WTC11 (cell line): ENCODE results near the gene TTC38. TPM values are rescaled to one million over a fixed set of nuclear protein-coding genes. Genes with fewer than 3 reads are reported as not detected.

Experiments used
- CTCF ChIP-seq: fragments of 200-600 bp; IDR thresholded peaks from 2 replicates; pipeline ENCODE4 v1.8.0; 2022; ENCODE audit warnings: antibody characterized with exemption
- ELF4 ChIP-seq: sonication (generic); formaldehyde crosslinking; IDR thresholded peaks from 2 replicates; pipeline ENCODE4 v1.8.1; 2022; ENCODE audit warnings: low read depth, mild to moderate bottlenecking, moderate library complexity, missing genetic modification reagents
- GABPB1 ChIP-seq: sonication (generic); formaldehyde crosslinking; IDR thresholded peaks from 2 replicates; pipeline ENCODE4 v1.8.1; 2023; ENCODE audit warnings: mild to moderate bottlenecking, missing genetic modification reagents
- HMGA2 ChIP-seq: fragments of 250-450 bp; sonication (Bioruptor Pico); IDR thresholded peaks from 2 replicates; pipeline ENCODE4 v1.4.0; 2021; ENCODE audit warnings: mild to moderate bottlenecking, moderate library complexity
- JUN ChIP-seq: sonication (generic); formaldehyde crosslinking; IDR thresholded peaks from 2 replicates; pipeline ENCODE4 v1.8.0; 2023; ENCODE audit warnings: mild to moderate bottlenecking, missing genetic modification reagents
- NFATC4 ChIP-seq: fragments of 250-450 bp; sonication (Bioruptor Pico); IDR thresholded peaks from 2 replicates; pipeline ENCODE4 v1.9.0; 2021; ENCODE audit warnings: mild to moderate bottlenecking
- NR2C2 ChIP-seq: sonication (generic); formaldehyde crosslinking; IDR thresholded peaks from 2 replicates; pipeline ENCODE4 v1.8.0; 2022; ENCODE audit warnings: mild to moderate bottlenecking, missing genetic modification reagents
- PREB ChIP-seq: sonication (generic); formaldehyde crosslinking; IDR thresholded peaks from 2 replicates; pipeline ENCODE4 v1.8.1; 2022; ENCODE audit warnings: mild to moderate bottlenecking, missing genetic modification reagents, moderate library complexity, borderline replicate concordance
- PRRX2 ChIP-seq: fragments of 250-450 bp; sonication (Bioruptor Pico); IDR thresholded peaks from 2 replicates; pipeline ENCODE4 v1.8.0; 2021; ENCODE audit warnings: mild to moderate bottlenecking
- RORB ChIP-seq: fragments of 250-450 bp; sonication (Bioruptor Pico); IDR thresholded peaks from 2 replicates; pipeline ENCODE4 v1.9.0; 2021; ENCODE audit warnings: mild to moderate bottlenecking
- STAT6 ChIP-seq: sonication (generic); formaldehyde crosslinking; conservative IDR thresholded peaks from 2 replicates; pipeline ENCODE4 v1.8.1; 2023; ENCODE audit warnings: mild to moderate bottlenecking, low read depth, missing genetic modification reagents, moderate library complexity
- ZNF138 ChIP-seq: sonication (generic); formaldehyde crosslinking; conservative IDR thresholded peaks from 2 replicates; pipeline ENCODE4 v1.8.1; 2022; ENCODE audit warnings: mild to moderate bottlenecking, moderate library complexity, missing genetic modification reagents
- ZNF317 ChIP-seq: sonication (generic); formaldehyde crosslinking; IDR thresholded peaks from 2 replicates; pipeline ENCODE4 v1.8.1; 2023; ENCODE audit warnings: low read depth, mild to moderate bottlenecking, moderate library complexity, missing genetic modification reagents, borderline replicate concordance
- total RNA-seq: library from RNA; stranded (reverse); gene quantifications from 3 replicates; pipeline ENCODE4 v1.2.3, GENCODE V29; 2021
- TF ChIP-seq, protein P1 (sequence below): sonication (generic); formaldehyde crosslinking; IDR thresholded peaks from 2 replicates; pipeline ENCODE4 v1.8.1; 2023; ENCODE audit warnings: mild to moderate bottlenecking, missing genetic modification reagents, borderline replicate concordance
- TF ChIP-seq, protein P2 (sequence below): sonication (generic); formaldehyde crosslinking; IDR thresholded peaks from 2 replicates; pipeline ENCODE4 v1.8.1; 2022; ENCODE audit warnings: mild to moderate bottlenecking, moderate library complexity, missing genetic modification reagents
- TF ChIP-seq, protein P3 (sequence below): fragments of 250-450 bp; sonication (Bioruptor Pico); IDR thresholded peaks from 2 replicates; pipeline ENCODE4 v1.9.0; 2021; ENCODE audit warnings: mild to moderate bottlenecking
- TF ChIP-seq, protein P4 (sequence below): sonication (generic); formaldehyde crosslinking; IDR thresholded peaks from 2 replicates; pipeline ENCODE4 v1.8.1; 2022; ENCODE audit warnings: low read depth, mild to moderate bottlenecking, moderate library complexity, missing genetic modification reagents, borderline replicate concordance
- TF ChIP-seq, protein P5 (sequence below): sonication (generic); formaldehyde crosslinking; IDR thresholded peaks from 2 replicates; pipeline ENCODE4 v1.8.1; 2022; ENCODE audit warnings: low read depth, missing genetic modification reagents, borderline replicate concordance
- TF ChIP-seq, protein P6 (sequence below): sonication (generic); formaldehyde crosslinking; IDR thresholded peaks from 2 replicates; pipeline ENCODE4 v1.8.0; 2022; ENCODE audit warnings: mild to moderate bottlenecking, missing genetic modification reagents
- TF ChIP-seq, protein P7 (sequence below): sonication (generic); formaldehyde crosslinking; IDR thresholded peaks from 2 replicates; pipeline ENCODE4 v1.8.0; 2022; ENCODE audit warnings: mild to moderate bottlenecking, missing genetic modification reagents

The TTC38 gene
- total RNA-seq, 1 experiment from 2014 or later, result 20.7 TPM

- TF ChIP-seq, protein P1, sequence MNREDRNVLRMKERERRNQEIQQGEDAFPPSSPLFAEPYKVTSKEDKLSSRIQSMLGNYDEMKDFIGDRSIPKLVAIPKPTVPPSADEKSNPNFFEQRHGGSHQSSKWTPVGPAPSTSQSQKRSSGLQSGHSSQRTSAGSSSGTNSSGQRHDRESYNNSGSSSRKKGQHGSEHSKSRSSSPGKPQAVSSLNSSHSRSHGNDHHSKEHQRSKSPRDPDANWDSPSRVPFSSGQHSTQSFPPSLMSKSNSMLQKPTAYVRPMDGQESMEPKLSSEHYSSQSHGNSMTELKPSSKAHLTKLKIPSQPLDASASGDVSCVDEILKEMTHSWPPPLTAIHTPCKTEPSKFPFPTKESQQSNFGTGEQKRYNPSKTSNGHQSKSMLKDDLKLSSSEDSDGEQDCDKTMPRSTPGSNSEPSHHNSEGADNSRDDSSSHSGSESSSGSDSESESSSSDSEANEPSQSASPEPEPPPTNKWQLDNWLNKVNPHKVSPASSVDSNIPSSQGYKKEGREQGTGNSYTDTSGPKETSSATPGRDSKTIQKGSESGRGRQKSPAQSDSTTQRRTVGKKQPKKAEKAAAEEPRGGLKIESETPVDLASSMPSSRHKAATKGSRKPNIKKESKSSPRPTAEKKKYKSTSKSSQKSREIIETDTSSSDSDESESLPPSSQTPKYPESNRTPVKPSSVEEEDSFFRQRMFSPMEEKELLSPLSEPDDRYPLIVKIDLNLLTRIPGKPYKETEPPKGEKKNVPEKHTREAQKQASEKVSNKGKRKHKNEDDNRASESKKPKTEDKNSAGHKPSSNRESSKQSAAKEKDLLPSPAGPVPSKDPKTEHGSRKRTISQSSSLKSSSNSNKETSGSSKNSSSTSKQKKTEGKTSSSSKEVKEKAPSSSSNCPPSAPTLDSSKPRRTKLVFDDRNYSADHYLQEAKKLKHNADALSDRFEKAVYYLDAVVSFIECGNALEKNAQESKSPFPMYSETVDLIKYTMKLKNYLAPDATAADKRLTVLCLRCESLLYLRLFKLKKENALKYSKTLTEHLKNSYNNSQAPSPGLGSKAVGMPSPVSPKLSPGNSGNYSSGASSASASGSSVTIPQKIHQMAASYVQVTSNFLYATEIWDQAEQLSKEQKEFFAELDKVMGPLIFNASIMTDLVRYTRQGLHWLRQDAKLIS, result no peak
- TF ChIP-seq NR2C2 (no peak), ELF4 (0 out of 2 replicates have a peak, but pooled peaks have one; percentile 12), JUN (CRISPR knock-in tag) (0 out of 2 replicates have a peak, but pooled peaks have one; percentile 15), GABPB1 (peak; percentile 92), RORB (CRISPR knock-in tag) (no peak), ZNF317 (no peak), PREB (CRISPR knock-in tag) (peak; percentile 40; the same call in 1 of the 2 replicates), NFATC4 (no peak), ZNF138 (CRISPR knock-in tag) (no peak), CTCF (no peak), HMGA2 (CRISPR knock-in tag) (no peak), STAT6 (CRISPR knock-in tag) (no peak), PRRX2 (CRISPR knock-in tag) (no peak)
- TF ChIP-seq, protein P2, sequence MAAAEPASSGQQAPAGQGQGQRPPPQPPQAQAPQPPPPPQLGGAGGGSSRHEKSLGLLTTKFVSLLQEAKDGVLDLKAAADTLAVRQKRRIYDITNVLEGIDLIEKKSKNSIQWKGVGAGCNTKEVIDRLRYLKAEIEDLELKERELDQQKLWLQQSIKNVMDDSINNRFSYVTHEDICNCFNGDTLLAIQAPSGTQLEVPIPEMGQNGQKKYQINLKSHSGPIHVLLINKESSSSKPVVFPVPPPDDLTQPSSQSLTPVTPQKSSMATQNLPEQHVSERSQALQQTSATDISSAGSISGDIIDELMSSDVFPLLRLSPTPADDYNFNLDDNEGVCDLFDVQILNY (CRISPR knock-in tag), result peak; percentile 89
- TF ChIP-seq, protein P3, sequence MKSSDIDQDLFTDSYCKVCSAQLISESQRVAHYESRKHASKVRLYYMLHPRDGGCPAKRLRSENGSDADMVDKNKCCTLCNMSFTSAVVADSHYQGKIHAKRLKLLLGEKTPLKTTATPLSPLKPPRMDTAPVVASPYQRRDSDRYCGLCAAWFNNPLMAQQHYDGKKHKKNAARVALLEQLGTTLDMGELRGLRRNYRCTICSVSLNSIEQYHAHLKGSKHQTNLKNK, result no peak
- TF ChIP-seq, protein P4, sequence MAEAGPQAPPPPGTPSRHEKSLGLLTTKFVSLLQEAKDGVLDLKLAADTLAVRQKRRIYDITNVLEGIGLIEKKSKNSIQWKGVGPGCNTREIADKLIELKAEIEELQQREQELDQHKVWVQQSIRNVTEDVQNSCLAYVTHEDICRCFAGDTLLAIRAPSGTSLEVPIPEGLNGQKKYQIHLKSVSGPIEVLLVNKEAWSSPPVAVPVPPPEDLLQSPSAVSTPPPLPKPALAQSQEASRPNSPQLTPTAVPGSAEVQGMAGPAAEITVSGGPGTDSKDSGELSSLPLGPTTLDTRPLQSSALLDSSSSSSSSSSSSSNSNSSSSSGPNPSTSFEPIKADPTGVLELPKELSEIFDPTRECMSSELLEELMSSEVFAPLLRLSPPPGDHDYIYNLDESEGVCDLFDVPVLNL, result no peak
- TF ChIP-seq, protein P5, sequence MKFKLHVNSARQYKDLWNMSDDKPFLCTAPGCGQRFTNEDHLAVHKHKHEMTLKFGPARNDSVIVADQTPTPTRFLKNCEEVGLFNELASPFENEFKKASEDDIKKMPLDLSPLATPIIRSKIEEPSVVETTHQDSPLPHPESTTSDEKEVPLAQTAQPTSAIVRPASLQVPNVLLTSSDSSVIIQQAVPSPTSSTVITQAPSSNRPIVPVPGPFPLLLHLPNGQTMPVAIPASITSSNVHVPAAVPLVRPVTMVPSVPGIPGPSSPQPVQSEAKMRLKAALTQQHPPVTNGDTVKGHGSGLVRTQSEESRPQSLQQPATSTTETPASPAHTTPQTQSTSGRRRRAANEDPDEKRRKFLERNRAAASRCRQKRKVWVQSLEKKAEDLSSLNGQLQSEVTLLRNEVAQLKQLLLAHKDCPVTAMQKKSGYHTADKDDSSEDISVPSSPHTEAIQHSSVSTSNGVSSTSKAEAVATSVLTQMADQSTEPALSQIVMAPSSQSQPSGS, result no peak
- TF ChIP-seq, protein P6, sequence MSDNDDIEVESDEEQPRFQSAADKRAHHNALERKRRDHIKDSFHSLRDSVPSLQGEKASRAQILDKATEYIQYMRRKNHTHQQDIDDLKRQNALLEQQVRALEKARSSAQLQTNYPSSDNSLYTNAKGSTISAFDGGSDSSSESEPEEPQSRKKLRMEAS (CRISPR knock-in tag), result peak; percentile 91
- TF ChIP-seq, protein P7, sequence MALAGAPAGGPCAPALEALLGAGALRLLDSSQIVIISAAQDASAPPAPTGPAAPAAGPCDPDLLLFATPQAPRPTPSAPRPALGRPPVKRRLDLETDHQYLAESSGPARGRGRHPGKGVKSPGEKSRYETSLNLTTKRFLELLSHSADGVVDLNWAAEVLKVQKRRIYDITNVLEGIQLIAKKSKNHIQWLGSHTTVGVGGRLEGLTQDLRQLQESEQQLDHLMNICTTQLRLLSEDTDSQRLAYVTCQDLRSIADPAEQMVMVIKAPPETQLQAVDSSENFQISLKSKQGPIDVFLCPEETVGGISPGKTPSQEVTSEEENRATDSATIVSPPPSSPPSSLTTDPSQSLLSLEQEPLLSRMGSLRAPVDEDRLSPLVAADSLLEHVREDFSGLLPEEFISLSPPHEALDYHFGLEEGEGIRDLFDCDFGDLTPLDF, result no peak
Observed at GRCh38 chr22:46335201-46336118, 67.7 kb downstream of the TTC38 start, which contains the start of gene TRMU (continued).
